Spleen (tissue), 11 donors: ENCODE measurements around the gene SLC18A3. TPM values are rescaled to one million over a fixed set of nuclear protein-coding genes. Genes with fewer than 3 reads are reported as not detected.

Experiments used
- DNase-seq: peaks from one replicate; pipeline ENCODE4 v3.0.0-alpha.2; 2020
- H3K27ac ChIP-seq, 8 donors: fragments of 200-600 bp; sonication (generic) in 7 of 8; 1 replicate in 4 of 8; 2 replicates in 4 of 8; pipeline versions ENCODE4 v1.5.0 to v1.8.0; 2016 to 2021; ENCODE audit warnings: inconsistent platforms in 4 of 8, mild to moderate bottlenecking in 4 of 8, moderate library complexity in 1 of 8
- H3K27me3 ChIP-seq, 7 donors: fragments of 200-600 bp; sonication (generic) in 6 of 7; replicated peaks in 1 of 7; 1 replicate in 4 of 7; 2 replicates in 3 of 7; pipeline versions ENCODE4 v1.5.0 to v1.8.0; 2016 to 2021; ENCODE audit warnings: inconsistent platforms in 3 of 7, mild to moderate bottlenecking in 1 of 7
- H3K36me3 ChIP-seq, 6 donors: fragments of 200-600 bp; sonication (generic) in 5 of 6; 1 replicate in 4 of 6; 2 replicates in 2 of 6; pipeline versions ENCODE4 v1.5.0 to v1.8.0; 2016 to 2021; ENCODE audit warnings: inconsistent platforms in 2 of 6
- H3K4me1 ChIP-seq, 6 donors: fragments of 200-600 bp; sonication (generic) in 5 of 6; 1 replicate in 3 of 6; 2 replicates in 3 of 6; pipeline versions ENCODE4 v1.5.0 to v1.8.0; 2016 to 2021; ENCODE audit warnings: inconsistent platforms in 3 of 6
- H3K4me3 ChIP-seq, 8 donors: fragments of 200-600 bp; sonication (generic) in 7 of 8; 1 replicate in 4 of 8; 2 replicates in 4 of 8; pipeline versions ENCODE4 v1.5.0 to v1.8.0; 2016 to 2021; ENCODE audit warnings: inconsistent platforms in 4 of 8, mild to moderate bottlenecking in 4 of 8, moderate library complexity in 2 of 8
- H3K9me3 ChIP-seq, 8 donors: fragments of 200-600 bp; sonication (generic) in 7 of 8; 1 replicate in 4 of 8; 2 replicates in 4 of 8; pipeline versions ENCODE4 v1.5.0 to v1.8.0; 2016 to 2021; ENCODE audit warnings: inconsistent platforms in 4 of 8
- CTCF ChIP-seq, 11 experiments: fragments of 200-600 bp in 7 of 11; fragments of 450-650 bp in 4 of 11; sonication (generic) in 4 of 11; IDR thresholded peaks in 8 of 11; conservative IDR thresholded peaks in 3 of 11; 1 replicate in 7 of 11; 2 replicates in 4 of 11; pipeline versions ENCODE4 v1.4.0 to v1.8.0; 2016 to 2021; ENCODE audit warnings: antibody characterized with exemption in 11 of 11, inconsistent platforms in 4 of 11, mild to moderate bottlenecking in 1 of 11
- POLR2A ChIP-seq, 3 donors: fragments of 450-650 bp; IDR thresholded peaks; one replicate each; pipeline ENCODE4 v1.5.1; 2017; ENCODE audit warnings: antibody characterized with exemption in 3 of 3, mild to moderate bottlenecking in 1 of 3
- POLR2AphosphoS5 ChIP-seq, 3 donors: sonication (generic); formaldehyde crosslinking; IDR thresholded peaks; one replicate each; pipeline ENCODE4 v1.5.1; 2017; ENCODE audit warnings: antibody characterized with exemption in 3 of 3
- WGBS, 5 donors: extraction: QIAGEN DNeasy Blood & Tissue Kit in 3 of 5; methylation state at CpG; one replicate each; pipeline versions ENCODE4 v1.1.5 to v1.1.7; 2013 to 2018; 5-methylcytosine and 5-hydroxymethylcytosine counted together
- intact Hi-C: fragments of 100-400 bp; cut with DNase I; formaldehyde crosslinking; loops from one replicate; pipeline ENCODE4 v1.15.0; 2023; ENCODE audit warnings: low total_unique reads
- polyA plus RNA-seq, 3 donors: library from polyadenylated mRNA; stranded (reverse); fragments of 200-250 nt; gene quantifications; one replicate each; pipeline ENCODE4 v1.2.1, GENCODE V29; 2013
- total RNA-seq, 7 donors: library from RNA; depleted of rRNA in 3 of 7; stranded (reverse); fragments of >200 nt in 3 of 7; fragmentation: NEBNext Ultra II Directional in 4 of 7; extraction: Animal tissue kit (Norgen Biotek cat#: 25700) in 4 of 7; gene quantifications; one replicate each; pipeline versions ENCODE4 v1.1.0 to v1.2.1, GENCODE V29; 2016 to 2021
- donor health status: healthy with polysubstance abuse.
- donor health status: DM: no; HTN: no; CAD: no; lungs with moderate emphysema.
- donor health status: DM: no; HTN: no; CAD: no.
- donor health status: Bipolar disorder and iron deficiency.
- donor health status: healthy.
- donor health status: DM: no; HTN: no; CAD: no.
- donor health status: DM: yes; HTN: yes; CAD: no.

Gene SLC18A3
- total and polyA plus RNA-seq, 10 donors: not detected

- WGBS, 5 donors: 1 to 4% (median 2%) methylated on average over 14 to 22 of the region's 22 CpGs
- H3K4me1 ChIP-seq: peaks cover 0 to 37% (median 23%) of the 10 kb centered on the region in 6 donors
- H3K36me3 ChIP-seq: no peaks in the 10 kb centered on the region
- TF ChIP-seq CTCF (IDR thresholded peaks at IDR 0.05 in 8 of 11, conservative IDR thresholded peaks at IDR 0.05 in 3 of 11) (no peak), POLR2AphosphoS5 (IDR thresholded peaks at IDR 0.05) (peak in 1 of 3 donors; percentile 39), POLR2A (IDR thresholded peaks at IDR 0.05) (no peak)
- intact Hi-C loops: no loop called here
- peaks cover 0 to 98% (median 50%) of the 10 kb centered on the region in 7 donors for H3K27me3 ChIP-seq
- H3K4me3 ChIP-seq: no peak overlapping the region
- H3K27ac ChIP-seq: no peak overlapping the region
- peaks cover 0 to 16% (median 0%) of the 10 kb centered on the region in 8 donors for H3K9me3 ChIP-seq
- DNase-seq: peak; percentile 88
These were observed 3.1 kb upstream of the SLC18A3 start for GRCh38 chr10:49606981-49607535.

GRCh38 chr10:49608166-49609005 is 1.7 kb upstream of the SLC18A3 start:
- TF ChIP-seq POLR2A (IDR thresholded peaks at IDR 0.05) (no peak), CTCF (IDR thresholded peaks at IDR 0.05 in 8 of 11, conservative IDR thresholded peaks at IDR 0.05 in 3 of 11) (no peak), POLR2AphosphoS5 (IDR thresholded peaks at IDR 0.05) (no peak)
- no peaks in the 10 kb centered on the region for H3K36me3 ChIP-seq
- DNase-seq: peak; percentile 54
- H3K27ac ChIP-seq: no peak overlapping the region
- no peak overlapping the region for H3K4me3 ChIP-seq
- peaks cover 0 to 37% (median 23%) of the 10 kb centered on the region in 6 donors for H3K4me1 ChIP-seq
- intact Hi-C loops: no loop called here
- peaks cover 0 to 18% (median 0%) of the 10 kb centered on the region in 8 donors for H3K9me3 ChIP-seq
- peaks cover 0 to 98% (median 64%) of the 10 kb centered on the region in 7 donors for H3K27me3 ChIP-seq
- 10 to 16% (median 12%) methylated on average over 14 of the region's 14 CpGs for WGBS, 5 donors

- peak; percentile 66 for DNase-seq
- intact Hi-C loops: no loop called here
- H3K9me3 ChIP-seq: peaks cover 0 to 18% (median 0%) of the 10 kb centered on the region in 8 donors
- H3K27me3 ChIP-seq: peaks cover 0 to 98% (median 69%) of the 10 kb centered on the region in 7 donors
- H3K27ac ChIP-seq: no peak overlapping the region
- peaks cover 0 to 39% (median 23%) of the 10 kb centered on the region in 6 donors for H3K4me1 ChIP-seq
- 1 to 7% (median 4%) methylated on average over 9 to 19 of the region's 19 CpGs for WGBS, 5 donors
- no peaks in the 10 kb centered on the region for H3K36me3 ChIP-seq
- no peak for TF ChIP-seq CTCF (IDR thresholded peaks at IDR 0.05 in 8 of 11, conservative IDR thresholded peaks at IDR 0.05 in 3 of 11)
- H3K4me3 ChIP-seq: no peak overlapping the region
These were observed 1.2 kb upstream of the SLC18A3 start for GRCh38 chr10:49609006-49609282.
